Measurements from ENCODE around the gene GPR50.

Gene GPR50

DNA sequence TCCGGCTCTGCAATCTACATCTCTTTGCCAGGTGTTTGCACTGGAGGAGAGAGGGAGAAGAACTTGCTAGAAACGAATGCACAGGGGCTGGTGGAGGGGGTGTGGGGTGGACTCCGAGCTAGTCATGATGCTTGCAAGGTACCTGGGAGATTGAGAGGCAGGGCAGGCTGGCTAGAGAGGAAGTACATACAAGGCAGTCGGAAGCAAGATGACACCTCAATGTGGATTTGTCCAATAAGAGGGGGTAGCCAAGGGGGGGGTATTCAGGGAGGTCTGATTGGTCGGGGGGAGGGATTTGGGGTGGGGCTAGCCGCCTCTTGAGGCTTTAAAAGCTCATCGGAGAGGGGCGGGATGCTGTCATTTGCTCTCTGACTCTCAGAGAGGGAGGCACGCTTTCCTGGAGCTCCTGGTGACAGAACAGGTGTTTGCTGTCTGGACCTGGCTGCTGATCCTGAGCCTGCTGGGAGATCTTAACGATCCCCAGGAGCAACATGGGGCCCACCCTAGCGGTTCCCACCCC lies at the start of gene GPR50:
Gene GPR50 (plus strand): TSS at position 354 of the 520 bp plus-strand sequence. CDS start 138 bp downstream, at position 492.
- no peak for TF ChIP-seq CTCF (IDR thresholded peaks at IDR 0.05; ENCODE audit: insufficient read depth, low read length, poor library complexity, severe bottlenecking)
- H3K36me3 ChIP-seq (ENCODE audit: control insufficient read depth, insufficient read depth, low read length) = no peaks in the 10 kb centered on the region
- no peak for DNase-seq (ENCODE audit: extremely low read depth, insufficient read length)
- no peak within 1 kb of the TSS for H3K4me3 ChIP-seq (replicated peaks; ENCODE audit: low read depth, low read length)
- no peaks in the 10 kb centered on the region for H3K27me3 ChIP-seq (replicated peaks; ENCODE audit: control insufficient read depth, insufficient read depth, low read length)

DNA sequence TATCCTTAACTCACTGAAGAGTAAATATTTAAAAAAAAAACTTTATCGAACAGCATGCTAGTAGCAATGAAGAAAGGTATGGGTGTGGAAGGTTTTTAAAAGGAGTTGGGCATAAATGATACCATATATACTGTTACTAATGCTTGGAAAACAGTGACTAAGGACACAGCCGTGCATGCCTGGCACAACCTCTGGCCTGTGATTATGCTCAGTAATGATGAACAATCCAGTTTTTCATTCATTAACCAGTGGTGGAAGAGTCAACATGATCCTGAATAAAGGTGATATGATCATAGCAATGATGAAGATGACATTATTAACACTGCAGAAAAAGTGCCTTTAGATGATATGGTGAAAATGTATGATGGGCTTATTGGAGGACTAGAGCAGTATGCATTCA lies 43.9 kb upstream of the GPR50 start:
- H3K36me3 ChIP-seq (ENCODE audit: control insufficient read depth, insufficient read depth, low read length) = no peaks in the 10 kb centered on the region
- H3K4me3 ChIP-seq (replicated peaks; ENCODE audit: low read depth, low read length) = no peak overlapping the region
- no peaks in the 10 kb centered on the region for H3K27me3 ChIP-seq (replicated peaks; ENCODE audit: control insufficient read depth, insufficient read depth, low read length)
- no peak for TF ChIP-seq CTCF (IDR thresholded peaks at IDR 0.05; ENCODE audit: insufficient read depth, low read length, poor library complexity, severe bottlenecking)
- no peak for DNase-seq (ENCODE audit: extremely low read depth, insufficient read length)

DNA sequence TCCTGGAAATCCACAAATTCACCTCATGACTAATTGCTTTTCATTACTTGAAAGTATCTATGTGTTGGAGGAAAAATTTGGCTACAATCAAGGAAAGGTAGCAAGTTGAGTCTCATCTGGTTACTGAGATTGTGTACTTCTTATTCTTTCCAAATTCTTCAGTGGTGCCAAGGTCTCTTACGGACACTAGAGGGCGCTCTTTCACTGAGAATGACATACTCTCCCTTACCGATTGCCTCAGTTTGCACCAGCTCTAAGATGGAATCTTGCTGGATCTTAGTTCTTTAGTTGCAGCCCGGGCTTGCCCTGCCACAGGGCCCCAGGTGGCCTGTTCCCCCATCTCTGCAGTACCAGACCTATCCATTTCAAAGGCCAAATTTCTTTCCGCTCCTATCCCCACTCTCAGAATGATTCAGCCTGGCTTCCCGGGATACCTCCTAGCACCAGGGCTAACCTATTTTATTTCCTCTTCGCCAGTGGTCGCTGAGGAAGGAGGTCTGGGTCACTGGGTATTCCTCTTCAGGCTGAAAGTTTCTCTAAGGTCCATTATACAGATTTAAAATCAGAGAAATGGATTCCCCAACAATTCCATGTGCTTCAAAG lies 24.6 kb upstream of the GPR50 start:
- Histone ChIP-seq H3K4me3 (replicated peaks; ENCODE audit: low read depth, low read length) (no peak overlapping the region), H3K27me3 (replicated peaks; ENCODE audit: control insufficient read depth, insufficient read depth, low read length) (no peaks in the 10 kb centered on the region; the same call in 1 of the 2 replicates), H3K36me3 (ENCODE audit: control insufficient read depth, insufficient read depth, low read length) (no peaks in the 10 kb centered on the region)
- peak; percentile 75 for TF ChIP-seq CTCF (IDR thresholded peaks at IDR 0.05; ENCODE audit: insufficient read depth, low read length, poor library complexity, severe bottlenecking)
- peak; percentile 24 for DNase-seq (ENCODE audit: extremely low read depth, insufficient read length)

GRCh38 chrX:151153086-151153485 lies 23.3 kb upstream of the GPR50 start:
- TF ChIP-seq CTCF (IDR thresholded peaks at IDR 0.05; ENCODE audit: insufficient read depth, low read length, poor library complexity, severe bottlenecking) = peak; percentile 7
- no peaks in the 10 kb centered on the region for H3K36me3 ChIP-seq (ENCODE audit: control insufficient read depth, insufficient read depth, low read length)
- no peak overlapping the region for H3K4me3 ChIP-seq (replicated peaks; ENCODE audit: low read depth, low read length)
- H3K27me3 ChIP-seq (replicated peaks; ENCODE audit: control insufficient read depth, insufficient read depth, low read length) = no peaks in the 10 kb centered on the region; the same call in 1 of the 2 replicates
- DNase-seq (ENCODE audit: extremely low read depth, insufficient read length) = no peak

- no peak for TF ChIP-seq CTCF (IDR thresholded peaks at IDR 0.05; ENCODE audit: insufficient read depth, low read length, poor library complexity, severe bottlenecking)
Measured at GRCh38 chrX:151153667-151154066, 22.7 kb upstream of the GPR50 start.

More at GRCh38 chrX:151153667-151154066, 22.7 kb upstream of the GPR50 start:
- H3K4me3 ChIP-seq (replicated peaks; ENCODE audit: low read depth, low read length) = no peak overlapping the region
- H3K36me3 ChIP-seq (ENCODE audit: control insufficient read depth, insufficient read depth, low read length) = no peaks in the 10 kb centered on the region
- H3K27me3 ChIP-seq (replicated peaks; ENCODE audit: control insufficient read depth, insufficient read depth, low read length) = no peaks in the 10 kb centered on the region; the same call in 1 of the 2 replicates
- no peak for DNase-seq (ENCODE audit: extremely low read depth, insufficient read length)
